Lower leg skin (tissue), 4 donors: ENCODE results near the gene PREB. TPM values are rescaled to one million over a fixed set of nuclear protein-coding genes. Genes with fewer than 3 reads are reported as not detected.

Source experiments
- DNase-seq, 2 donors: peaks; one replicate each; pipeline ENCODE4 v3.0.0-alpha.2; 2019; ENCODE audit warnings: low spot score in 2 of 2
- H3K4me3 ChIP-seq: fragments of 200-600 bp; sonication (generic); 2 replicates; pipeline ENCODE4 v1.5.1; 2017; ENCODE audit warnings: mild to moderate bottlenecking, low read depth; ENCODE audit not compliant: poor library complexity, severe bottlenecking
- POLR2A ChIP-seq, 2 donors: fragments of 450-650 bp; IDR thresholded peaks; one replicate each; pipeline ENCODE4 v1.6.1; 2016 to 2017; ENCODE audit warnings: antibody characterized with exemption in 2 of 2, mild to moderate bottlenecking in 1 of 2, moderate library complexity in 1 of 2
- WGBS, 2 donors: methylation state at CpG; one replicate each; pipeline ENCODE4 v1.1.5; 2018; 5-methylcytosine and 5-hydroxymethylcytosine counted together
- intact Hi-C: fragments of 100-400 bp; cut with DNase I; formaldehyde crosslinking; loops from one replicate; pipeline ENCODE4 v1.15.0; 2023; ENCODE audit warnings: low total_unique reads
- total RNA-seq, 4 donors: library from RNA; depleted of rRNA; stranded (reverse); fragments of >200 nt; gene quantifications; one replicate each; pipeline ENCODE4 v1.1.0, GENCODE V29; 2016
- TF ChIP-seq, protein P1 (sequence below), 3 donors: fragments of 450-650 bp; IDR thresholded peaks; one replicate each; pipeline ENCODE4 v1.5.1; 2016; ENCODE audit warnings: antibody characterized with exemption in 3 of 3, mild to moderate bottlenecking in 3 of 3, moderate library complexity in 2 of 3

Gene PREB
- total RNA-seq, 4 donors from 2014 or later = 41.2 to 76.5 (median 53.5) TPM

DNA sequence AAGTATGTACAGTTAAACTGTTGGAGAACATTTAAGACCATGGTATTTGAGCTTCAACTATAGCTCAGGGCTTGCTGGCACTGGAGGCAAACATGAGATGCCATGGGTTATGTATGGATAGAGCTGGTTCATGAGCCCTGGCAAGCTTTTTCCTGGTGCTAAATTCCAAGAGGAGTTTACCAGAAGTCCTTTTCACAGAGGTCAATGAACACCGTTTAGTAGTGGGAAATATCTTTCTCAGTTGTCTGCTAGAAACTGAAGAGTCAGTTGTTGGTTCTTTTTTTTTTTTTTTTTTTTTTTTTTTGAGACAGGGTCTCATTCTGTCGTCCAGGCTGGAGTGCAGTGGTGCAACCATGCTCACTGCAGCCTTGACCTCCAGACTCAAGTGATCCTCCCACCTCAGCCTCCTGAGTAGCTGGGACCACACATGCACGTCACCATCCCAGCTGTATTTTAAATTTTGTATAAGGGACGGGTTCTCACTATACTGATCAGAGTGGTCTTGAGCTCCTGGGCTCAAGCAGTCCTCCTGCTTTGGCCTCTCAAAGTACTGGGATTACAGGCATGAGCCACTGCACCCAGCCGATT is 46.5 kb downstream of the PREB start:
- TF ChIP-seq POLR2A (IDR thresholded peaks at IDR 0.05) = no peak
- TF ChIP-seq, protein P1, sequence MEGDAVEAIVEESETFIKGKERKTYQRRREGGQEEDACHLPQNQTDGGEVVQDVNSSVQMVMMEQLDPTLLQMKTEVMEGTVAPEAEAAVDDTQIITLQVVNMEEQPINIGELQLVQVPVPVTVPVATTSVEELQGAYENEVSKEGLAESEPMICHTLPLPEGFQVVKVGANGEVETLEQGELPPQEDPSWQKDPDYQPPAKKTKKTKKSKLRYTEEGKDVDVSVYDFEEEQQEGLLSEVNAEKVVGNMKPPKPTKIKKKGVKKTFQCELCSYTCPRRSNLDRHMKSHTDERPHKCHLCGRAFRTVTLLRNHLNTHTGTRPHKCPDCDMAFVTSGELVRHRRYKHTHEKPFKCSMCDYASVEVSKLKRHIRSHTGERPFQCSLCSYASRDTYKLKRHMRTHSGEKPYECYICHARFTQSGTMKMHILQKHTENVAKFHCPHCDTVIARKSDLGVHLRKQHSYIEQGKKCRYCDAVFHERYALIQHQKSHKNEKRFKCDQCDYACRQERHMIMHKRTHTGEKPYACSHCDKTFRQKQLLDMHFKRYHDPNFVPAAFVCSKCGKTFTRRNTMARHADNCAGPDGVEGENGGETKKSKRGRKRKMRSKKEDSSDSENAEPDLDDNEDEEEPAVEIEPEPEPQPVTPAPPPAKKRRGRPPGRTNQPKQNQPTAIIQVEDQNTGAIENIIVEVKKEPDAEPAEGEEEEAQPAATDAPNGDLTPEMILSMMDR (IDR thresholded peaks at IDR 0.05) = no peak
- no peak overlapping the region for H3K4me3 ChIP-seq
- intact Hi-C loops = no loop called here
- WGBS, 2 donors = 85 to 95% methylated on average over 5 of the region's 5 CpGs
- no peak for DNase-seq

DNA sequence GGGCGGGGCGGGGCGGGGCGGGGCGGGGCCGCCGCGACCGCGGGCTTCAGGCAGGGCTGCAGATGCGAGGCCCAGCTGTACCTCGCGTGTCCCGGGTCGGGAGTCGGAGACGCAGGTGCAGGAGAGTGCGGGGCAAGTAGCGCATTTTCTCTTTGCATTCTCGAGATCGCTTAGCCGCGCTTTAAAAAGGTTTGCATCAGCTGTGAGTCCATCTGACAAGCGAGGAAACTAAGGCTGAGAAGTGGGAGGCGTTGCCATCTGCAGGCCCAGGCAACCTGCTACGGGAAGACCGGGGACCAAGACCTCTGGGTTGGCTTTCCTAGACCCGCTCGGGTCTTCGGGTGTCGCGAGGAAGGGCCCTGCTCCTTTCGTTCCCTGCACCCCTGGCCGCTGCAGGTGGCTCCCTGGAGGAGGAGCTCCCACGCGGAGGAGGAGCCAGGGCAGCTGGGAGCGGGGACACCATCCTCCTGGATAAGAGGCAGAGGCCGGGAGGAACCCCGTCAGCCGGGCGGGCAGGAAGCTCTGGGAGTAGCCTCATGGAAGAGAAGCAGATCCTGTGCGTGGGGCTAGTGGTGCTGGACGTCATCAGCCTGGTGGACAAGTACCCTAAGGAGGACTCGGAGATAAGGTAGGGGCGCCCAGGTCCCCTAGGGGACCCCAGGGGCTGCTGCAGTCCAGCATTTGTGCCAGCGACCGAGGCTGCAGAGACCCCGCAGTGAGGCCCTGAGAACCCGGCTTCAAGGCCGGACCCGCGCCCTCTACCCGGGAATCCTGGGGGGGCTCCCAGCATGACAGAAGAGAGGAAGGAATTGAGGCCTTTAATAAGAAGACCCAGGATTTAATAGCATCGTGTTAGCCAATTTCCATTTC is 47.5 kb downstream of the PREB start, which contains the start of gene KHK:
KHK (plus strand) TSS at position 49 of the 870 bp plus-strand sequence; CDS start at position 537, 488 bp downstream.
- WGBS, 2 donors = 12 to 23% methylated on average over 30 to 51 of the region's 54 CpGs
- intact Hi-C loops = no loop called here

DNA sequence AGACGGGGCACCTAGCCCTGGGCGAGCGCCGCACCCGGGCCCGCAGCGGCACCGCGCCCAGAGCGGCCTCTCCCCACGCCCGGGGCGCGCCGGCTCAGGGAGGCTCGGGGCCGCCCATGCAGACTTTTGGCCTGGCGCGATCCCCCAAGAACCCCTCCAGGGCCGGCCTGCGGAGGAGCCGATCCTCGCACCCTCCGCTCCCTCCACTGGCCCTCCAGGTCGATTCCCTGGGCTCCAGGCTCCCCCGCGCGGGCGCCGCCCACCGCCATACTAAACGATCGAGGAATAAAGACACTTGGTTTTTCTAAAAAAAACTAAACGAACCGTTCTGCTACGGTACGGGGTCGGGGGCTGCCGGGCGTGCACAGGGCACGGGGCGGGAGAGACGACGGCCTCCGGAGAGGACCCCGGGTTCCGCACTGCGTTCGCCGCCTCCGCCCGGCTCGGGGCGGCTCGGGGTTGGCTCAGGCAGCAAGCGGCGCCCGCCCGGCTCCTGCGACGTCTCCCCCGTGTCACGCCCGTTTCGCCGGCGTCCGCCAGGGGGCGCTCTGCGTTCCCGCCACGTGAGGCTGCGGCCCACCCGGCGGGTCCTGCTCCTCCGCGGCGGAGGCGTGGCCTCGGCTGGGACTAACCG is 48.2 kb downstream of the PREB start:
- TF ChIP-seq, protein P1 (IDR thresholded peaks at IDR 0.05) = no peak
- no peak for TF ChIP-seq POLR2A (IDR thresholded peaks at IDR 0.05)
- intact Hi-C loops = no loop called here
- peak; percentile 93 to 99 for DNase-seq
- WGBS, 2 donors = 0 to 1% methylated on average over 24 to 53 of the region's 81 CpGs
- H3K4me3 ChIP-seq = peak overlapping the region; percentile 44

More for the DNA sequence above, 47.5 kb downstream of the PREB start, which contains the start of gene KHK:
- DNase-seq = peak in 1 of 2 donors; percentile 89
- peak within 1 kb of the TSS; percentile 44 for H3K4me3 ChIP-seq
- no peak for TF ChIP-seq POLR2A (IDR thresholded peaks at IDR 0.05)
- TF ChIP-seq, protein P1 (IDR thresholded peaks at IDR 0.05) = no peak

DNA sequence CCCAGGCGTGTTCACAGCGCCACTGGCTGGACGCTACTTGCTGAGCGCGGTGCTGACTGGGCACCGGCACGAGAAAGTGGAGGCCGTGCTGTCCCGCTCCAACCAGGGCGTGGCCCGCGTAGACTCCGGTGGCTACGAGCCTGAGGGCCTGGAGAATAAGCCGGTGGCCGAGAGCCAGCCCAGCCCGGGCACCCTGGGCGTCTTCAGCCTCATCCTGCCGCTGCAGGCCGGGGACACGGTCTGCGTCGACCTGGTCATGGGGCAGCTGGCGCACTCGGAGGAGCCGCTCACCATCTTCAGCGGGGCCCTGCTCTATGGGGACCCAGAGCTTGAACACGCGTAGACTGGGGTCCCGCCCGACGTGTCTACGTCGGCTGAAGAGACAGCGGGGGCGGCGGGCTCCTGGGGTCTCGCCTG is 48.8 kb downstream of the PREB start:
- peak; percentile 69 to 97 for DNase-seq
- intact Hi-C loops = no loop called here
- H3K4me3 ChIP-seq = peak overlapping the region; percentile 44
- TF ChIP-seq POLR2A (IDR thresholded peaks at IDR 0.05) = no peak
- TF ChIP-seq, protein P1 (IDR thresholded peaks at IDR 0.05) = no peak
- 1 to 2% methylated on average over 7 to 25 of the region's 38 CpGs for WGBS, 2 donors

DNA sequence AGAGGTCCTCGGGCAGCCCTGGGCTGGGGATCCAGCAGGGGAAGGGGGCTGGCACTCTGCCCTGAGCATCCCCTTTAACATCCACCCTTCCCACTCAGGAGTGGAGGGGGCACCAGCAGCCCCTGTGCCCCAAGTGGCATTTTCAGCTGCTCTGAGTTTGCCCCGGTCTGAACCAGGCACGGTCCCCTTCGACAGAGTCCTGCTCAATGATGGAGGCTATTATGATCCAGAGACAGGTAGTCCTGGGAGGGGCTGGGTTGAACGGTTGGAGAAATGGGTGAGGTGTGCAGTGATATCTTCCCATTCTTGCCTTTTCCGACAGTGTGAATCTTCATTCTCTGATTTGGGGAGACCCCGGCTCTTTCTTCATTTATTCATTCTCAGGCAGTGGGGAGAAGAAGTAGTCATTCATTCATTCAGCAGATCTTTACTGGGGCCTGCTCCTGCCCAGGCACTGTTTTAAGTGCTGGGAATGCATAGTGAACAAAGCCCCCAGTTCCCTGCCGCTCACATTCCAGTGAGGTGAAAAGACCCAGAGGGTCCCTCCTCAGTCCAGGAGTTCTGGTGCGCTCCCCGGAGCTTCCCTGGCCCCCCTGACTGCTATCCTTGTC is 49.3 kb downstream of the PREB start:
- no peak for DNase-seq
- intact Hi-C loops = no loop called here
- no peak overlapping the region for H3K4me3 ChIP-seq
- WGBS, 2 donors = 52 to 64% methylated on average over 10 of the region's 10 CpGs
- TF ChIP-seq, protein P1 (IDR thresholded peaks at IDR 0.05) = no peak
- TF ChIP-seq POLR2A (IDR thresholded peaks at IDR 0.05) = no peak
